Measurements from ENCODE around the gene LBR. TPM values are rescaled to one million over a fixed set of nuclear protein-coding genes. Genes with fewer than 3 reads are reported as not detected.
A peak's percentile ranks its signal among the peaks of the same experiment; 100 is the strongest.

Gene LBR
- total RNA-seq, 1 experiment from 2014 or later, result 60.9 TPM

DNA sequence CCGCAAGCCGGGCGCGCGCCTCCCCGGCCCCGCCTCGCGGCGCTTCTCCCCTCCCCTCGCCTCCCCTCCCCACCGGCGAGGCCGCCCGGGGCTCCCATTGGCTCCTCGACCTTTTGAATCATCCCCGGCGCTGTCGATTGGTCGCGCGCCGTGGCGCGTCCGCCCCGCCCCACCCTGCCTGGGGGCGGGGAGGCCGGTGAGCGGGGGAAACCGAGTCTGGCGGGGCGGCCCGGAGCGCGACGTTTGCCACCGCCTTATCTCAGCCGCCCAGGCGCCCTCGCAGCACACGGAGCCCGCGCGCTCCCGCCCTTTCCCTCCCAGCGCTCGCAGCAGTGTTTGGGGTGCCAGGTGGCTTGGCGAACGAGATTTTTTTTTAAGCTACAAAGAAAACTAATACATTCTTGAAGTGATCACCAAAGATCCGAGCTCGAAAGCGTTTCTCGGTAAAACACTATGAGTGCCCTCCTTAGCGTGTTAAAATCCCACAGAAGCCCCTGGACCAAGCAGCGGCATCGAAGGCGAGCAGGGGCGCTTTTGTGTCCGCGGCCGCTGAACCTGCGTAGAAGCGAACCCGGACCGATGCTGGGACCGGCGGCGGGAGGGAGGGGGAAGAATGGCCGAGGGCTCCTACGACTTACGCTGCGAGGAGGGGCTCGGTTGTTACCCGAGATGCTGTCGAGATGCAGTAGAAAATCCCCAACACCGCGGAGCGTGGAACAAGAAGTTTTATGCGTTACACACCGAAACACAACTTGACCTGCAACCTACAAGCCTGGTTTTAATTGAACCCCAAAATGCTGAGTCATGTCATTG lies 436 bp upstream of the LBR start:
- H2AFZ ChIP-seq (ENCODE audit: low read length), result no peak overlapping the region
- H3K23me2 ChIP-seq (ENCODE audit: insufficient read length, low read depth, low read length, poor library complexity, severe bottlenecking), result peaks cover 16% of the 10 kb centered on the region
- no peak overlapping the region for H2BK120ac ChIP-seq (ENCODE audit: low read depth, low read length, poor library complexity, severe bottlenecking)
- peak overlapping the region; percentile 79 for H3K9ac ChIP-seq (ENCODE audit: extremely low read depth, insufficient read length, low read length)
- H2BK12ac ChIP-seq (ENCODE audit: insufficient read length, low read depth, low read length), result no peak overlapping the region
- no peak overlapping the region for H2BK20ac ChIP-seq (ENCODE audit: low read depth, low read length, poor library complexity, severe bottlenecking)
- H4K91ac ChIP-seq (ENCODE audit: insufficient read length, low read depth, low read length), result no peak overlapping the region
- H3K27me3 ChIP-seq (ENCODE audit: insufficient read depth, low read length), result no peaks in the 10 kb centered on the region
- Mint-ChIP-seq H3K4me3 (peak overlapping the region; percentile 89 to 90), H3K27ac (peak overlapping the region; percentile 84 to 95 (median 89); a peak in 6 of 7 replicates), H3K36me3 (ENCODE audit: insufficient read depth in 1 of 3, low read depth in 3 of 3) (peaks cover 2 to 10% (median 5%) of the 10 kb centered on the region in 3 experiments; a peak in 6 of 7 replicates), H3K27me3 (ENCODE audit: low read depth) (peaks cover 22% of the 10 kb centered on the region), H3K4me1 (peaks cover 45 to 49% of the 10 kb centered on the region in 2 experiments), H3K9me3 (peaks cover 16 to 17% of the 10 kb centered on the region in 2 experiments)
- H4K8ac ChIP-seq (replicated peaks; ENCODE audit: insufficient read length, low read depth, low read length), result no peak overlapping the region
- no peak overlapping the region for H2AK5ac ChIP-seq (ENCODE audit: insufficient read length, low read length)
- H4K5ac ChIP-seq (ENCODE audit: insufficient read length, low read depth, low read length), result no peak overlapping the region
- no peak overlapping the region for H2BK15ac ChIP-seq (ENCODE audit: low read depth, low read length)
- peaks cover 15% of the 10 kb centered on the region; the same call in 1 of the 2 replicates for H3K4me1 ChIP-seq (ENCODE audit: insufficient read depth, low read length)
- peak overlapping the region; percentile 91 for H3K4me2 ChIP-seq (ENCODE audit: insufficient read depth, insufficient read length, low read length)
- no peaks in the 10 kb centered on the region for H4K20me1 ChIP-seq (ENCODE audit: control insufficient read depth, insufficient read depth, insufficient read length)
- peak overlapping the region; percentile 31 for H3K27ac ChIP-seq (ENCODE audit: insufficient read length, low read depth, low read length)
- no peak overlapping the region; the same call in 1 of the 2 replicates for H3K4ac ChIP-seq (ENCODE audit: low read depth, low read length)
- peaks cover 2% of the 10 kb centered on the region for H3K79me1 ChIP-seq (ENCODE audit: insufficient read depth, low read depth, low read length, poor library complexity, severe bottlenecking)
- H3K79me2 ChIP-seq (ENCODE audit: insufficient read depth, low read length), result peaks cover 31% of the 10 kb centered on the region
- peak overlapping the region; percentile 6 for H3T11ph ChIP-seq (ENCODE audit: low read length)
- no peak overlapping the region for H3K56ac ChIP-seq (ENCODE audit: insufficient read length, low read depth, low read length)
- H3K23ac ChIP-seq (ENCODE audit: insufficient read length, low read depth, low read length), result no peak overlapping the region
- no CpG with 5 or more reads among the region's 81 CpGs for WGBS (ENCODE audit: extremely low coverage, insufficient read length, low lambda C conversion rate)
- H3K9me3 ChIP-seq (ENCODE audit: control insufficient read depth, low read depth, low read length), result no peaks in the 10 kb centered on the region
- H3K14ac ChIP-seq (ENCODE audit: insufficient read depth, low read length), result peak overlapping the region; percentile 92
- H3K18ac ChIP-seq (ENCODE audit: insufficient read length, low read depth, low read length), result peak overlapping the region; percentile 92
- TF ChIP-seq, protein P1, sequence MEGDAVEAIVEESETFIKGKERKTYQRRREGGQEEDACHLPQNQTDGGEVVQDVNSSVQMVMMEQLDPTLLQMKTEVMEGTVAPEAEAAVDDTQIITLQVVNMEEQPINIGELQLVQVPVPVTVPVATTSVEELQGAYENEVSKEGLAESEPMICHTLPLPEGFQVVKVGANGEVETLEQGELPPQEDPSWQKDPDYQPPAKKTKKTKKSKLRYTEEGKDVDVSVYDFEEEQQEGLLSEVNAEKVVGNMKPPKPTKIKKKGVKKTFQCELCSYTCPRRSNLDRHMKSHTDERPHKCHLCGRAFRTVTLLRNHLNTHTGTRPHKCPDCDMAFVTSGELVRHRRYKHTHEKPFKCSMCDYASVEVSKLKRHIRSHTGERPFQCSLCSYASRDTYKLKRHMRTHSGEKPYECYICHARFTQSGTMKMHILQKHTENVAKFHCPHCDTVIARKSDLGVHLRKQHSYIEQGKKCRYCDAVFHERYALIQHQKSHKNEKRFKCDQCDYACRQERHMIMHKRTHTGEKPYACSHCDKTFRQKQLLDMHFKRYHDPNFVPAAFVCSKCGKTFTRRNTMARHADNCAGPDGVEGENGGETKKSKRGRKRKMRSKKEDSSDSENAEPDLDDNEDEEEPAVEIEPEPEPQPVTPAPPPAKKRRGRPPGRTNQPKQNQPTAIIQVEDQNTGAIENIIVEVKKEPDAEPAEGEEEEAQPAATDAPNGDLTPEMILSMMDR (conservative IDR thresholded peaks at IDR 0.05), result no peak
- DNase-seq, result peak; percentile 92
- H2BK5ac ChIP-seq (ENCODE audit: insufficient read length, low read length), result no peak overlapping the region
